Midbrain (tissue), 1 donor: ENCODE data around the gene KRT79.
"Not testable (repeated sequence)": the region's sequence is repeated elsewhere in the genome, so short reads cannot be mapped to it uniquely, and the experiment has no call there.

Source experiments
- DNase-seq: peaks from one replicate; lab custom pipeline; 2025; lab: John Stamatoyannopoulos, UW

Gene KRT79

GRCh38 chr12:52833922-52834726 lies at the start of gene KRT79:
Gene KRT79 (minus strand): TSS chr12:52834311. CDS start chr12:52834260, 51 bp downstream.
- DNase-seq, result no peak

- not testable (repeated sequence) for DNase-seq
These were observed 46.4 kb upstream of the KRT79 start for GRCh38 chr12:52880499-52880898.

- peak; percentile 82 for DNase-seq
These were observed 45.6 kb upstream of the KRT79 start for GRCh38 chr12:52879394-52880351.

GRCh38 chr12:52878507-52879393 lies 44.6 kb upstream of the KRT79 start:
- DNase-seq, result no peak

- no peak for DNase-seq
These were observed 43.1 kb upstream of the KRT79 start for GRCh38 chr12:52877242-52877641.

GRCh38 chr12:52876372-52876771 lies 42.3 kb upstream of the KRT79 start:
- DNase-seq, result no peak

GRCh38 chr12:52874573-52875435 lies 40.7 kb upstream of the KRT79 start:
- DNase-seq, result no peak

GRCh38 chr12:52873832-52874572 lies 39.9 kb upstream of the KRT79 start:
- DNase-seq, result no peak

- no peak for DNase-seq
These were observed 39.4 kb upstream of the KRT79 start for GRCh38 chr12:52873513-52873831.

- DNase-seq, result no peak
These were observed 38.7 kb upstream of the KRT79 start for GRCh38 chr12:52872644-52873389.

- no peak for DNase-seq
These were observed 37.4 kb upstream of the KRT79 start for GRCh38 chr12:52871291-52872039.

- peak; percentile 14 for DNase-seq
These were observed 36.5 kb upstream of the KRT79 start for GRCh38 chr12:52870361-52871290.

GRCh38 chr12:52867642-52868041 lies 33.5 kb upstream of the KRT79 start:
- no peak for DNase-seq

- no peak for DNase-seq
These were observed 33.0 kb upstream of the KRT79 start for GRCh38 chr12:52867152-52867551.

GRCh38 chr12:52865090-52865944 lies 31.2 kb upstream of the KRT79 start:
- peak; percentile 20 for DNase-seq

- no peak for DNase-seq
These were observed 27.9 kb upstream of the KRT79 start for GRCh38 chr12:52862023-52862422.

GRCh38 chr12:52861511-52861910 lies 27.4 kb upstream of the KRT79 start:
- no peak for DNase-seq
